Kidney glomerular epithelial cell (primary cell): ENCODE data around the gene GSX2.
A peak's percentile ranks its signal among the peaks of the same experiment; 100 is the strongest.

Source experiments
- DNase-seq: peaks from one replicate; lab custom pipeline; 2025; lab: John Stamatoyannopoulos, UW

Gene GSX2

DNA sequence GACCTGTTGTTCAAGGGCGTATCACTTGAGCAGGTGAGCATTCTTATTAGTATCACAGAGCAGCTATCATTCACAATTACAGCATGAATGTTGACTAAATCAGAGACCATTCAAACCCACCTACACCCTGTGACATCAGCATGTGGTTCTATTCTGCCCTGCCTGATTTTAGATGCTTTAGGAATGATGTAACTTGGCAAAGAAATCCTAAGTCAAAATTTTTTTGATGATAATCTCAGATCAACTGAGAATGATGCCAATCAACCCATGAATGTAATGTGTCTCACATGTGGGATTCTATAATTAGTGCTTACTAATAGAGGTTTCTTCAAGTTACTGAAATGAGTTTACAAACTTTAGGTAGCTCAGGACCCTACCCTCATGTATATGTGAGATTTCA, 22.2 kb upstream of the GSX2 start:
- no peak for DNase-seq

GRCh38 chr4:54082168-54082567, 17.8 kb upstream of the GSX2 start:
- peak; percentile 91 for DNase-seq

DNA sequence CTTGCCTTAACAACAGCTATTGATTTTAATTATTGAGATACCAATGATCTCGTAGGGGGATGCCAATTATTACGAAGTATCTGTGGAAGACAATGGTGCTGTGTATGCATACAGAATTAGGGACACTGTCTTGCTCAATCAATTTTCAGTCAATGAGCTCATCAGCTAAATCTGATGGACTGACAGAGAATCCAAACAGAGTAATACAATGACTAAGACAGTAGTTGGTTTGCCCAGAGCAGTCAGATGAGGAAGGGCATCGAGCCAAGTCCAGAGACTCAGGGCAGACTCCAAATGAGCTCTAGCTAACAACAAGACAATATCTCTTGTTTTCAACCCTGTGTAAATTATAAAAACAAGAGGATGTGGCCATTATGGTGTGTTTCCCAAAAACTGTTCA, 14.7 kb upstream of the GSX2 start:
- DNase-seq = peak; percentile 96

DNA sequence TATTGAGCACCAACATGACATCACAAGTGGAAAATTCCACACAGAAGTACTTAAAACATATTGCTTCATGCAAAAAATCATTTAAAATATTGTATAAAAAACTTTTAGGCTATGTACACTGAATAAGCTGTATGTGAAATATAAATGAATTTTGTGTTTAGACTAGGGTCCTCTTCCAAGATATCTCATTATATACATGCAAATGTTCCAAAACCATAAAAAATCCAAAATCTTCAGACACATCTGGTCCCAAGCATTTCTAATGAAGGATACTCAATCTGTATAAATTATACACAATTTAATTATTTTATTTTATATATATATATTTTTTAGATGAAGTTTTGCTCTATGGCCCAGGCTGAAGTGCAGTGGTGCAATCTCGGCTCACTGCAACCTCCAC, 10.1 kb upstream of the GSX2 start:
- DNase-seq = no peak

- DNase-seq = no peak
Observed at GRCh38 chr4:54090404-54090803, 9.6 kb upstream of the GSX2 start.

- DNase-seq = peak; percentile 33
Observed at GRCh38 chr4:54090804-54091623, 8.9 kb upstream of the GSX2 start.

- peak; percentile 81 for DNase-seq
Observed at GRCh38 chr4:54091637-54092404, 8.1 kb upstream of the GSX2 start.

DNA sequence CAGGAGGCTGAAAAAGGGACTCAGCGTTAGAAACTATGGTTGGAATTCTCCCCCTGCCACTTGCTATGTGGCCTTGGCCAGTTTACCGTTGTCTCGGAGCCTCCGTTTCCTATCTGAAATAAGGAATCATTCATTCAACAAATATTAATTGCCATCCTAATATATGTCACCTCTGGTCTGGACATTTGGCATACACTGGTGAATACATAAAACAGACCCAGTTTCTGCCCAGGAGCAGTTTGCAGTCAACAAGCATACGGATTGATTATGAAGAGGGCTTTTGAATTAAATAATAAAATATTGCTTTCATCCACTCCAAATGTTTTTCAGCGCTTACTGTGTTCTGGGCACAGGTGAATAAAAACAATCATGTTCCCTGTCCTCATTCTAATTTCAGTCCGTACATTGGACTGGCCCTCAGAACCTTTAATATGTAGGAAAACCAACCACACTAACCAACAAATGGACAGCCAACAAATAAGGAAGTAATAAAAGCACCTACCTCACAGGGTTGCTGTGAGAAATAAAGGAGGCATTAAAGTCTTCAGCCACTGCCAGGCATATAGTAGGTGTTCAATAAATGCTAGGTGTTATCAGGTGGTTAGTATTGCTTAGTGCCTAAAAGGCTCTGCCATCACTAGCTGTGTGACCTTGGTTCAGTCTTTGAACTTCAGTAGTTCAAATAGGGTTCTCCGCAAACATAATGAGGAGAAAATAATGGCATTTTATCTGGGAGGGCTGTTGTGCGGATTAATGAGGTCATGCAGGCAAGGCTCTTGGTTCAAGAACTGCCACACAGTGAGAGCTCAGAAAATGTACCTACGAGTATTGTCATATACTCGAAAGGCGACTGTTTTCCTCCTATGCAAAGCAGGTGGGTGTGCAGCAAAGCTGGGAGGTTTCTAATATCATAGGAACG, 7.3 kb upstream of the GSX2 start:
- DNase-seq = no peak

- DNase-seq = no peak
Observed at GRCh38 chr4:54093324-54094240, 6.4 kb upstream of the GSX2 start.

DNA sequence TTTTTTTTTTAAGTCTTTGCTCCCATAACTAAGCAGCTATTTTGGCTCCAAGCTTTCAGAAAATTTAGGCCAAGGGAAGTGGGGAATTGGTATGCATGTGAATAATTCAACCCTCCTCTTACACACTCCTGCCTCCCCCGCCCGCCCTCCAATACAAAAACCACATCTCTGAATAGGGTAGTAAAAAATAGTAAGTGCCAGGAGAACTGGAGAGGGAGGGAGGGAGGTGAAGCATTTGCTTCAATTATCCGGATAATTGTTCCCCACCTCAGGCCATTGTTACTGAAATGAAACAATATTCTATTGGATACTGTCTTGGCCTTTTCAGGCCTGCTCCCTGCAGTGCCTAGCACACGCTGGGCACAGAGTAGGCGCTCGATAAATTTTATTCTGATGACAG, 5.5 kb upstream of the GSX2 start:
- no peak for DNase-seq

- no peak for DNase-seq
Observed at GRCh38 chr4:54095110-54095825, 4.7 kb upstream of the GSX2 start.

DNA sequence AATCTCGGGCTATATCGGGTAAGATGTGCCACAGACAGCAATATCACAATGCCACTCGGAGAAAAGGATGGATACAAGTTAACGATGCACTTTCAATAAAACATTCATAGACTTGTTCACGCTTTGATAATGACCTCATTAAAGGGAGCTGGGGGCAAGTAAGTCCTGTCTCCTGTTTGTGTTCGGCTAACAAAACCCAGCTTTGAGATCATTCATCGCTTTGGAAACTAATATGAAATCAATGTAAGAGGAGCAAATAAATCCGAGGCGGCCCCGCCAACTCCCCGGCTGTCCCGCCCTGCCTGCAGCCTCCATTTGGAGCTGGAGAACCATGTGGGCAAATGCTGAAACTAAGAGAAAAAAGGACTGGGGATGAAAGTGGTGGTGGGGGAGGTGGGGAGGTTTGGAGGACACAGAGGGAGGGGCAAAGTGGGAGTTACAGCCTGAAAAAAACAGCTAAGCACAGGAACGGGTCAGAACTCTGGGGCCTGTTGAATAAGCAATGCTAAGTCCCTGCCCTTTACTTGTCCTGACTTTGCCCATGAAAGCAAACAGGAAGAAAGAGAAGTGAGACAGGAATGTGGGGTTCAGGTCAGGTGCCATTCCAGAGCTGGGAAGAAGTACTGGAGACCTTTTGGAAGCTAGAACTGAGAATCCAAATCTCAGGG, 3.5 kb upstream of the GSX2 start:
- DNase-seq = no peak

- DNase-seq = no peak
Observed at GRCh38 chr4:54097152-54097551, 2.8 kb upstream of the GSX2 start.

- DNase-seq = no peak
Observed at GRCh38 chr4:54098375-54098774, 1.6 kb upstream of the GSX2 start.

GRCh38 chr4:54099287-54099747, 646 bp upstream of the GSX2 start:
- DNase-seq = peak; percentile 85

- DNase-seq = no peak
Observed at GRCh38 chr4:54100595-54101189, 729 bp downstream of the GSX2 start.

GRCh38 chr4:54101190-54102041, 1.5 kb downstream of the GSX2 start:
- DNase-seq = no peak

DNA sequence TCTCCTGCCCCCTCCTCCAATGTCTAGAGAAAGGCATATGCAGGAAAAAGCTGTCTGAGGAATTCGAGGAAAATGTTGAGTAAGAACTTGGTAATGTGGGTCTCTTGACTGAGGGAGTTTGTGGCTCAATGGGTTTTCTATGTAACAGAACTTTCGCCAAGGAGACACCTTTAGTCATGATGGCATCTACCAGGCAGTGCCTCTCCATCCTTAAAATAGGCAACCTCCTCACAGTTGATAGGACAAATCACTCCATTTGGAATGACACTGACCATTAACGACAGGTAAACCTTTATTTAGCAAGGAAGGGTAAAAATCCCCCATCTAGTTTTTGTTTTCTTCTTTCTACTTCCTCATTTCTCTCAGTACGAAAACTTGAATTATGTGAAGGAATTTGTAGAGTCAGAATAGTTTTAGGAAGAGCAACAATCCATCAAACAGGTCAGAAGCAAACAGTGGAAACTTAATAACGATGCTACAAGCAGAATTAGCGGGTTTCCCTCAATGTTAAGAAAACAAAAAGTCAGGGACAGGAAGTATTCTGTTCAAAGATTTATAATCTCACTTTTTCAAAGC, 2.7 kb downstream of the GSX2 start:
- peak; percentile 5 for DNase-seq
